K562 (cell line): ENCODE data around the gene PPP1R14B. TPM values are rescaled to one million over a fixed set of nuclear protein-coding genes. Genes with fewer than 3 reads are reported as not detected.
A peak's percentile ranks its signal among the peaks of the same experiment; 100 is the strongest.

Source experiments
- ESRRB ChIP-seq: fragments of 250-450 bp; sonication (Bioruptor Pico); IDR thresholded peaks from 2 replicates; pipeline ENCODE4 v1.5.0; 2020; ENCODE audit warnings: mild to moderate bottlenecking, moderate library complexity, borderline replicate concordance
- FUS ChIP-seq: fragments of 200-400 bp; formaldehyde crosslinking; optimal IDR thresholded peaks from 2 replicates; pipeline ENCODE3; 2017; ENCODE audit warnings: low read depth, low read length
- HMGXB4 ChIP-seq: sonication (generic); formaldehyde crosslinking; IDR thresholded peaks from 2 replicates; pipeline ENCODE4 v1.8.1; 2023; ENCODE audit warnings: mild to moderate bottlenecking, missing genetic modification reagents
- IRF2 ChIP-seq: sonication (generic); formaldehyde crosslinking; IDR thresholded peaks from 2 replicates; pipeline ENCODE4 v1.8.1; 2022; ENCODE audit warnings: mild to moderate bottlenecking, missing genetic modification reagents
- JUND ChIP-seq, 2 experiments: IDR thresholded peaks; 2 replicates in 1 of 2; 3 replicates in 1 of 2; pipeline ENCODE4 v1.6.1; 2011; ENCODE audit warnings: borderline replicate concordance in 2 of 2, low read depth in 2 of 2, low read length in 2 of 2, improper control_type of control experiment in 1 of 2, missing biosample characterization in 1 of 2, missing genetic modification characterization in 1 of 2, missing genetic modification reagents in 1 of 2
- KDM4B ChIP-seq, 2 experiments: fragments of 450-650 bp in 1 of 2; sonication (generic) in 1 of 2; IDR thresholded peaks; 2 replicates each; pipeline ENCODE4 v1.6.1; 2016 to 2017; ENCODE audit warnings: borderline replicate concordance in 2 of 2, antibody characterized with exemption in 1 of 2, low read depth in 1 of 2, mild to moderate bottlenecking in 1 of 2
- MAZ ChIP-seq, 2 experiments: fragments of 450-650 bp in 1 of 2; sonication (generic) in 1 of 2; formaldehyde crosslinking; IDR thresholded peaks in 1 of 2; conservative IDR thresholded peaks in 1 of 2; 2 replicates each; pipeline versions ENCODE4 v1.4.0 to v1.5.0; 2020; ENCODE audit warnings: mild to moderate bottlenecking in 1 of 2, missing genetic modification reagents in 1 of 2
- PHF20 ChIP-seq: fragments of 450-650 bp; IDR thresholded peaks from 2 replicates; pipeline ENCODE4 v1.6.1; 2018; ENCODE audit not compliant: partially characterized antibody
- PHF21A ChIP-seq: fragments of 450-650 bp; IDR thresholded peaks from 2 replicates; pipeline ENCODE4 v1.6.1; 2017; ENCODE audit warnings: low read depth, borderline replicate concordance
- POLR2AphosphoS5 ChIP-seq: IDR thresholded peaks from 2 replicates; pipeline ENCODE4 v1.6.1; 2011; ENCODE audit warnings: mild to moderate bottlenecking, low read depth, low read length, moderate library complexity; ENCODE audit not compliant: control insufficient read depth, insufficient read depth
- PPARD ChIP-seq: fragments of 250-450 bp; sonication (Bioruptor Pico); IDR thresholded peaks from 2 replicates; pipeline ENCODE4 v1.8.0; 2022; ENCODE audit warnings: inconsistent platforms, mild to moderate bottlenecking, moderate library complexity
- PREB ChIP-seq: sonication (generic); formaldehyde crosslinking; IDR thresholded peaks from 2 replicates; pipeline ENCODE4 v1.8.1; 2023; ENCODE audit warnings: mild to moderate bottlenecking, missing genetic modification reagents
- RB1 ChIP-seq: fragments of 450-650 bp; IDR thresholded peaks from 2 replicates; pipeline ENCODE4 v1.6.1; 2017; ENCODE audit warnings: low read depth, mild to moderate bottlenecking
- RBM14 ChIP-seq: fragments of 200-400 bp; formaldehyde crosslinking; IDR thresholded peaks from 2 replicates; pipeline ENCODE4 v1.6.1; 2018; ENCODE audit warnings: low read depth, mild to moderate bottlenecking, low read length, moderate library complexity, borderline replicate concordance; ENCODE audit not compliant: insufficient read depth
- RBM17 ChIP-seq: fragments of 200-400 bp; formaldehyde crosslinking; IDR thresholded peaks from 2 replicates; pipeline ENCODE4 v1.6.1; 2017; ENCODE audit warnings: low read depth, mild to moderate bottlenecking, low read length, borderline replicate concordance
- SMARCA5 ChIP-seq: fragments of 450-650 bp; IDR thresholded peaks from 2 replicates; pipeline ENCODE4 v1.6.1; 2016
- SP1 ChIP-seq: sonication (generic); formaldehyde crosslinking; IDR thresholded peaks from 2 replicates; pipeline ENCODE4 v1.8.1; 2022; ENCODE audit warnings: mild to moderate bottlenecking, missing genetic modification reagents
- STAT5A ChIP-seq: IDR thresholded peaks from 2 replicates; pipeline ENCODE4 v1.6.1; 2012; ENCODE audit warnings: low read length, inconsistent platforms, borderline replicate concordance
- VEZF1 ChIP-seq: fragments of 200-800 bp; sonication (Bioruptor generic); IDR thresholded peaks from 2 replicates; pipeline ENCODE4 v1.6.1; 2017; ENCODE audit warnings: missing genetic modification characterization, missing compliant biosample characterization
- YBX1 ChIP-seq: fragments of 450-650 bp; IDR thresholded peaks from 2 replicates; pipeline ENCODE4 v1.7.1; 2016; ENCODE audit warnings: mild to moderate bottlenecking
- ZBTB5 ChIP-seq: fragments of 450-650 bp; IDR thresholded peaks from 2 replicates; pipeline ENCODE4 v1.6.1; 2017; ENCODE audit warnings: antibody characterized with exemption
- ZFX ChIP-seq: sonication (generic); formaldehyde crosslinking; IDR thresholded peaks from 2 replicates; pipeline ENCODE4 v1.8.0; 2022; ENCODE audit warnings: mild to moderate bottlenecking, missing genetic modification reagents, moderate library complexity
- polyA plus RNA-seq, 8 experiments: library from polyadenylated mRNA; depleted of rRNA in 4 of 8; stranded (reverse) in 5 of 8; unstranded in 3 of 8; fragments of >200 nt; fragmentation: Nextera tagmentation in 2 of 8; fragmentation: Illumina TruSeq in 1 of 8; extraction: Ambion mirVana in 2 of 8; extraction: Trizol in 1 of 8; gene quantifications; 2 replicates each; pipeline versions ENCODE4 v1.2.1 to v1.2.3, GENCODE V29; 2011 to 2014; ENCODE audit warnings: inconsistent platforms in 1 of 8, missing spikeins in 1 of 8
- total RNA-seq, 7 experiments: library from RNA; depleted of rRNA in 6 of 7; stranded (reverse); fragments of >200 nt in 6 of 7; fragmentation: Illumina TruSeq in 2 of 7; extraction: Trizol in 2 of 7; gene quantifications; 2 replicates each; pipeline versions ENCODE4 v1.2.1 to v1.2.3, GENCODE V29; 2011 to 2021; ENCODE audit warnings: low replicate concordance in 1 of 7

The PPP1R14B gene
- total and polyA plus RNA-seq, 9 of the 15 experiments (the other 6 are each of a cell fraction or from before 2014, with no cell fraction given) = 7.7 to 566 (median 212) TPM

GRCh38 chr11:64204464-64204989, 42.2 kb downstream of the PPP1R14B start (continued):
- TF ChIP-seq PHF21A (0 out of 2 replicates have a peak, but pooled peaks have one; percentile 9), RBM14 (no peak), PHF20 (no peak), ZBTB5 (no peak), PPARD (CRISPR knock-in tag) (no peak), HMGXB4 (no peak), MAZ (CRISPR knock-in tag; conservative IDR thresholded peaks at IDR 0.05 in 1 of 2, IDR thresholded peaks at IDR 0.05 in 1 of 2) (peak; percentile 48 to 61; a peak in 2 of 4 replicates), SMARCA5 (no peak), RB1 (peak; percentile 69; the same call in 1 of the 2 replicates), ZFX (CRISPR knock-in tag) (no peak), VEZF1 (CRISPR knock-in tag) (peak; percentile 65; the same call in 1 of the 2 replicates), JUND (IDR thresholded peaks at IDR 0.05; ENCODE audit: borderline replicate concordance, low read depth, low read length) (peak; percentile 73), JUND (tag; IDR thresholded peaks at IDR 0.05; ENCODE audit: borderline replicate concordance, low read depth, low read length) (peak; percentile 27; the same call in 1 of the 3 replicates), PREB (CRISPR knock-in tag) (no peak), FUS (no peak), IRF2 (CRISPR knock-in tag) (no peak), KDM4B (IDR thresholded peaks at IDR 0.05; ENCODE audit: borderline replicate concordance in 2 of 2, low read depth in 1 of 2) (no peak), YBX1 (no peak), RBM17 (no peak), ESRRB (no peak), STAT5A (peak; percentile 22; the same call in 1 of the 2 replicates), POLR2AphosphoS5 (peak; percentile 79), SP1 (CRISPR knock-in tag) (peak; percentile 62)
